B cell (primary cell): ENCODE measurements around the gene OR2G2. TPM values are rescaled to one million over a fixed set of nuclear protein-coding genes. Genes with fewer than 3 reads are reported as not detected.

Source experiments
- ATAC-seq: fragments of 200-7000 bp; cut with Tn5 transposase; one replicate; pipeline ENCODE4 v1.10.0; 2021; ENCODE audit warnings: low read depth, mild to moderate bottlenecking, moderate number of reproducible peaks, moderate library complexity
- CTCF ChIA-PET: fragments of 350-600 bp; sonication (Branson Sonifier 250); formaldehyde crosslinking; loops from one replicate; lab custom pipeline; 2021; ENCODE audit warnings: antibody characterized with exemption, inconsistent platforms; lab: Charles Lee
- POLR2A ChIA-PET: fragments of 350-600 bp; sonication (Branson Sonifier 250); formaldehyde crosslinking; loops from one replicate; lab custom pipeline; 2021; ENCODE audit warnings: antibody characterized with exemption; lab: Charles Lee
- DNase-seq: peaks from one replicate; pipeline ENCODE4 v3.0.0; 2013
- H2AFZ ChIP-seq: 2 replicates; pipeline ENCODE4 v1.6.1; 2012; ENCODE audit warnings: mild to moderate bottlenecking, low read depth, low read length; ENCODE audit not compliant: insufficient read depth, poor library complexity, severe bottlenecking
- H3K27ac ChIP-seq, 2 donors: 1 replicate in 1 of 2; 2 replicates in 1 of 2; pipeline ENCODE4 v1.5.1; 2012 to 2013; ENCODE audit warnings: low read length in 2 of 2, mild to moderate bottlenecking in 2 of 2, moderate library complexity in 1 of 2
- H3K27me3 ChIP-seq, 4 experiments: fragments of 200-600 bp in 1 of 4; sonication (generic) in 1 of 4; replicated peaks in 1 of 4; 1 replicate in 2 of 4; 2 replicates in 2 of 4; pipeline versions ENCODE4 v1.6.1 to v1.7.0; 2013 to 2016; ENCODE audit warnings: low read length in 3 of 4, mild to moderate bottlenecking in 2 of 4, mixed read lengths in 1 of 4, moderate library complexity in 1 of 4; ENCODE audit not compliant: insufficient read depth in 4 of 4, control insufficient read depth in 3 of 4; ENCODE audit errors: control extremely low read depth in 1 of 4
- H3K36me3 ChIP-seq, 2 experiments: replicated peaks in 1 of 2; 1 replicate in 1 of 2; 2 replicates in 1 of 2; pipeline versions ENCODE4 v1.6.1 to v1.7.1; 2013; ENCODE audit warnings: low read length in 1 of 2; ENCODE audit not compliant: insufficient read depth in 2 of 2, control insufficient read depth in 1 of 2; ENCODE audit errors: control extremely low read depth in 1 of 2, extremely low read depth in 1 of 2
- H3K4me1 ChIP-seq, 2 donors: fragments of 200-600 bp in 1 of 2; sonication (generic) in 1 of 2; 1 replicate in 1 of 2; 2 replicates in 1 of 2; pipeline versions ENCODE4 v1.5.1 to v1.6.1; 2013 to 2017; ENCODE audit warnings: low read length in 2 of 2; ENCODE audit not compliant: control insufficient read depth in 2 of 2, insufficient read depth in 2 of 2
- H3K4me2 ChIP-seq: replicated peaks from 2 replicates; pipeline ENCODE3; 2012; ENCODE audit warnings: mild to moderate bottlenecking, low read depth, low read length; ENCODE audit not compliant: poor library complexity, severe bottlenecking
- H3K4me3 ChIP-seq, 5 experiments: fragments of 200-600 bp in 1 of 5; sonication (generic) in 1 of 5; 1 replicate in 3 of 5; 2 replicates in 2 of 5; pipeline versions ENCODE4 v1.5.1 to v1.7.0; 2011 to 2016; ENCODE audit warnings: low read length in 4 of 5, mild to moderate bottlenecking in 4 of 5, low read depth in 2 of 5, control low read depth in 1 of 5, moderate library complexity in 1 of 5; ENCODE audit not compliant: insufficient read depth in 1 of 5; ENCODE audit errors: control extremely low read depth in 1 of 5, extremely low read depth in 1 of 5
- H3K79me2 ChIP-seq: fragments of 200-600 bp; sonication (generic); one replicate; pipeline ENCODE4 v1.6.0; 2016; ENCODE audit warnings: low read length; ENCODE audit not compliant: control insufficient read depth, insufficient read depth
- H3K9ac ChIP-seq: fragments of 200-600 bp; sonication (generic); 2 replicates; pipeline ENCODE4 v1.6.1; 2017; ENCODE audit warnings: mild to moderate bottlenecking, low read length, moderate library complexity
- H3K9me3 ChIP-seq, 3 donors: one replicate each; pipeline versions ENCODE4 v1.6.1 to v1.7.1; 2013; ENCODE audit warnings: low read length in 2 of 3; ENCODE audit not compliant: control insufficient read depth in 2 of 3, insufficient read depth in 1 of 3; ENCODE audit errors: control extremely low read depth in 1 of 3
- H4K20me1 ChIP-seq: 2 replicates; pipeline ENCODE4 v1.6.0; 2012; ENCODE audit warnings: mild to moderate bottlenecking, low read length; ENCODE audit not compliant: insufficient read depth, control insufficient read depth, poor library complexity, severe bottlenecking
- H3K27ac Mint-ChIP-seq: one replicate; pipeline ENCODE4 v1.8.0; 2021; ENCODE audit warnings: mixed read lengths
- H3K27me3 Mint-ChIP-seq: one replicate; pipeline ENCODE4 v1.8.0; 2021; ENCODE audit warnings: mixed read lengths
- H3K4me1 Mint-ChIP-seq: one replicate; pipeline ENCODE4 v1.8.0; 2021; ENCODE audit warnings: mixed read lengths
- H3K4me3 Mint-ChIP-seq: one replicate; pipeline ENCODE4 v1.8.0; 2021; ENCODE audit warnings: mixed read lengths
- H3K9me3 Mint-ChIP-seq: one replicate; pipeline ENCODE4 v1.8.0; 2022; ENCODE audit warnings: mixed read lengths; ENCODE audit not compliant: insufficient read depth
- CTCF ChIP-seq: fragments of 200-600 bp; IDR thresholded peaks from one replicate; pipeline ENCODE4 v1.8.0; 2022; ENCODE audit warnings: antibody characterized with exemption, mild to moderate bottlenecking
- EZH2 ChIP-seq: IDR thresholded peaks from 2 replicates; pipeline ENCODE4 v1.6.1; 2012; ENCODE audit warnings: borderline replicate concordance, low read depth, mild to moderate bottlenecking, moderate library complexity, low read length; ENCODE audit not compliant: insufficient read depth, poor library complexity, severe bottlenecking
- WGBS: methylation state at CpG from one replicate; pipeline ENCODE4 v1.1.5; 2013; ENCODE audit warnings: missing lambda C conversion rate; ENCODE audit not compliant: insufficient coverage; 5-methylcytosine and 5-hydroxymethylcytosine counted together
- intact Hi-C: fragments of 100-400 bp; cut with micrococcal nuclease; formaldehyde crosslinking; loops from one replicate; pipeline ENCODE4 v1.10.0; 2022
- polyA plus RNA-seq: library from polyadenylated mRNA; depleted of rRNA; stranded (reverse); fragments of >200 nt; gene quantifications from 2 replicates; pipeline ENCODE4 v1.2.3, GENCODE V29; 2012
- total RNA-seq, 2 donors: library from RNA; stranded (reverse); fragments of 120-200 nt in 1 of 2; gene quantifications; 1 replicate in 1 of 2; 2 replicates in 1 of 2; pipeline versions ENCODE4 v1.2.3 to v1.2.4, GENCODE V29; 2013 to 2022

Gene OR2G2
- total and polyA plus RNA-seq, 2 donors (not counting 1 experiment from before 2014, with no cell fraction given), result not detected

- no peak for DNase-seq
- Histone ChIP-seq H3K9ac (no peak overlapping the region), H3K4me3 (no peak overlapping the region), H3K4me2 (no peak overlapping the region), H3K27me3 (no peaks in the 10 kb centered on the region), H4K20me1 (no peaks in the 10 kb centered on the region), H3K36me3 (no peaks in the 10 kb centered on the region), H3K79me2 (no peaks in the 10 kb centered on the region), H3K27ac (no peak overlapping the region), H2AFZ (no peak overlapping the region), H3K4me1 (no peaks in the 10 kb centered on the region), H3K9me3 (no peaks in the 10 kb centered on the region)
- ChIA-PET CTCF (no interaction called here), POLR2A (no interaction called here)
- Mint-ChIP-seq H3K4me3 (no peak overlapping the region), H3K4me1 (no peaks in the 10 kb centered on the region), H3K27ac (no peak overlapping the region), H3K27me3 (peaks cover 9% of the 10 kb centered on the region), H3K9me3 (no peaks in the 10 kb centered on the region)
- no peak for ATAC-seq
- TF ChIP-seq CTCF, result no peak
- no peak for TF ChIP-seq EZH2
- WGBS, result 88% methylated on average over 9 of the region's 10 CpGs
- intact Hi-C loops, result no loop called here
Observed at GRCh38 chr1:247561711-247562110, 26.4 kb upstream of the OR2G2 start.

- CTCF ChIA-PET, result no interaction called here
- POLR2A ChIA-PET, result no interaction called here
Observed at GRCh38 chr1:247562198-247562597, 26.0 kb upstream of the OR2G2 start.

More at GRCh38 chr1:247562198-247562597, 26.0 kb upstream of the OR2G2 start:
- H3K4me1 Mint-ChIP-seq, result no peaks in the 10 kb centered on the region
- intact Hi-C loops, result no loop called here
- no peaks in the 10 kb centered on the region for H3K9me3 ChIP-seq
- 67% methylated on average over 8 of the region's 9 CpGs for WGBS
- H2AFZ ChIP-seq, result no peak overlapping the region
- H3K4me3 ChIP-seq, result no peak overlapping the region
- H3K79me2 ChIP-seq, result no peaks in the 10 kb centered on the region
- DNase-seq (no peak), ATAC-seq (no peak)
- H3K27me3 Mint-ChIP-seq, result peaks cover 9% of the 10 kb centered on the region
- H3K9me3 Mint-ChIP-seq, result no peaks in the 10 kb centered on the region
- no peak overlapping the region for H3K9ac ChIP-seq
- no peaks in the 10 kb centered on the region for H3K36me3 ChIP-seq
- TF ChIP-seq CTCF, result no peak
- no peak for TF ChIP-seq EZH2
- no peak overlapping the region for H3K4me3 Mint-ChIP-seq
- H3K27ac ChIP-seq, result no peak overlapping the region
- H3K4me1 ChIP-seq, result no peaks in the 10 kb centered on the region
- no peak overlapping the region for H3K27ac Mint-ChIP-seq
- H4K20me1 ChIP-seq, result no peaks in the 10 kb centered on the region
- no peaks in the 10 kb centered on the region for H3K27me3 ChIP-seq
- no peak overlapping the region for H3K4me2 ChIP-seq
